PFSK-1 (cell line): ENCODE results near the gene POLD1.

ENCODE experiments used
- FOXP2 ChIP-seq: optimal IDR thresholded peaks from 2 replicates; pipeline ENCODE3; 2011; ENCODE audit warnings: borderline replicate concordance, control low read depth, inconsistent platforms; ENCODE audit not compliant: insufficient read depth; ENCODE audit errors: extremely low read length, extremely low read depth
- POLR2AphosphoS5 ChIP-seq: IDR thresholded peaks from 2 replicates; pipeline ENCODE4 v1.6.1; 2012; ENCODE audit warnings: low read depth, mild to moderate bottlenecking, control low read depth, low read length, moderate library complexity
- SIN3A ChIP-seq: IDR thresholded peaks from 2 replicates; pipeline ENCODE4 v1.6.1; 2012; ENCODE audit warnings: mild to moderate bottlenecking, low read length, moderate library complexity, borderline replicate concordance; ENCODE audit not compliant: insufficient read depth
- TAF1 ChIP-seq: IDR thresholded peaks from 2 replicates; pipeline ENCODE4 v1.6.1; 2012; ENCODE audit warnings: low read length, control low read depth, borderline replicate concordance; ENCODE audit not compliant: insufficient read depth
- TF ChIP-seq, protein P1 (sequence below), 2 experiments: IDR thresholded peaks; 2 replicates each; pipeline versions ENCODE4 v1.6.1 to v1.8.0; 2011 to 2012; ENCODE audit warnings: low read depth in 2 of 2, low read length in 2 of 2, control low read depth in 1 of 2, inconsistent platforms in 1 of 2, mild to moderate bottlenecking in 1 of 2, moderate library complexity in 1 of 2; ENCODE audit not compliant: insufficient read depth in 1 of 2

The POLD1 gene

GRCh38 chr19:50379602-50380001 is 4.5 kb upstream of the POLD1 start:
- TF ChIP-seq, protein P1, sequence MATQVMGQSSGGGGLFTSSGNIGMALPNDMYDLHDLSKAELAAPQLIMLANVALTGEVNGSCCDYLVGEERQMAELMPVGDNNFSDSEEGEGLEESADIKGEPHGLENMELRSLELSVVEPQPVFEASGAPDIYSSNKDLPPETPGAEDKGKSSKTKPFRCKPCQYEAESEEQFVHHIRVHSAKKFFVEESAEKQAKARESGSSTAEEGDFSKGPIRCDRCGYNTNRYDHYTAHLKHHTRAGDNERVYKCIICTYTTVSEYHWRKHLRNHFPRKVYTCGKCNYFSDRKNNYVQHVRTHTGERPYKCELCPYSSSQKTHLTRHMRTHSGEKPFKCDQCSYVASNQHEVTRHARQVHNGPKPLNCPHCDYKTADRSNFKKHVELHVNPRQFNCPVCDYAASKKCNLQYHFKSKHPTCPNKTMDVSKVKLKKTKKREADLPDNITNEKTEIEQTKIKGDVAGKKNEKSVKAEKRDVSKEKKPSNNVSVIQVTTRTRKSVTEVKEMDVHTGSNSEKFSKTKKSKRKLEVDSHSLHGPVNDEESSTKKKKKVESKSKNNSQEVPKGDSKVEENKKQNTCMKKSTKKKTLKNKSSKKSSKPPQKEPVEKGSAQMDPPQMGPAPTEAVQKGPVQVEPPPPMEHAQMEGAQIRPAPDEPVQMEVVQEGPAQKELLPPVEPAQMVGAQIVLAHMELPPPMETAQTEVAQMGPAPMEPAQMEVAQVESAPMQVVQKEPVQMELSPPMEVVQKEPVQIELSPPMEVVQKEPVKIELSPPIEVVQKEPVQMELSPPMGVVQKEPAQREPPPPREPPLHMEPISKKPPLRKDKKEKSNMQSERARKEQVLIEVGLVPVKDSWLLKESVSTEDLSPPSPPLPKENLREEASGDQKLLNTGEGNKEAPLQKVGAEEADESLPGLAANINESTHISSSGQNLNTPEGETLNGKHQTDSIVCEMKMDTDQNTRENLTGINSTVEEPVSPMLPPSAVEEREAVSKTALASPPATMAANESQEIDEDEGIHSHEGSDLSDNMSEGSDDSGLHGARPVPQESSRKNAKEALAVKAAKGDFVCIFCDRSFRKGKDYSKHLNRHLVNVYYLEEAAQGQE (IDR thresholded peaks at IDR 0.05; ENCODE audit: insufficient read depth in 1 of 2, low read depth in 2 of 2, low read length in 2 of 2): no peak
- TF ChIP-seq FOXP2: no peak
- TF ChIP-seq POLR2AphosphoS5: no peak
- no peak for TF ChIP-seq SIN3A
- TF ChIP-seq TAF1: no peak

DNA sequence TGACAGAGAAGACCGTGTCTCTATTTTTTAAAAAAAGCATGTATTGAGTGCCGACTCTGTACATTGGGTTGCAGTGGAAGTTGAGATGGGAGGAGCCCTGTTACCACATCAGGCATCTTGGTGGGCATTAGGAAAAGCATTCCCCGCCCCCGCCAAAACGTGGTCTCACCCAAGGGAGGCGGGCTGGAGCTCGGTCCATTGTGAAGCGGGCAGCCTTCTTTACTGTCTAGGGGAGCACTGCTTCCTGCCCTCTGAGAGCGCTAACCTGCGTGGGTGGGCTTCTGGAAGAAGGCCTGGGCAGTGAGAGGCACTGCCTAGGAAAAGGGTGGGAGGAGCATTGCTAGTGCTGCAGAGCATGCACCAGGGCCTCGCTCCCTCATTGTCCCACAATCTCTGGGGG is 4.0 kb upstream of the POLD1 start:
- no peak for TF ChIP-seq SIN3A
- TF ChIP-seq FOXP2: no peak
- TF ChIP-seq POLR2AphosphoS5: no peak
- no peak for TF ChIP-seq TAF1
- TF ChIP-seq, protein P1 (IDR thresholded peaks at IDR 0.05; ENCODE audit: insufficient read depth in 1 of 2, low read depth in 2 of 2, low read length in 2 of 2): no peak

DNA sequence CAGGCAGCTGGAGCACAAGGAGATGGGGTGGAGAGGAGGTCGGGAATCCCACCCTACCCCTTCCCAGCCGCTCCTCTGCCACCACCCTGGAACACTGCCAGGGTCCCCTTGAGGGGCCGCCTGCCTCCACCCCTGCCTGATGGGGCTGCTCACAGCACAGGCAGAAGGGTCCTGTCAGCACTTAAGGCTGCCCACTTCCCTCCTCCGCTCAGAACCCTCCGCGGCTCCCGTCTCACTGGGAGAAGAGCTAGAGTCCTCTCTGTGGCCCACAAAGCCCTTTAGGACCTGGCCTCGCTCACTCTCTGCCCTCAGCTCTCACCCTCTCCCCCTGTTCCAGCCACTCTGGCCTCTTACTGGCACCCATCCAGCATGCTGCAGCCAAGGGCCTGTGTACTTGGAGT is 3.4 kb upstream of the POLD1 start:
- TF ChIP-seq SIN3A: no peak
- TF ChIP-seq FOXP2: no peak
- TF ChIP-seq, protein P1 (IDR thresholded peaks at IDR 0.05; ENCODE audit: insufficient read depth in 1 of 2, low read depth in 2 of 2, low read length in 2 of 2): no peak
- no peak for TF ChIP-seq TAF1
- TF ChIP-seq POLR2AphosphoS5: no peak

DNA sequence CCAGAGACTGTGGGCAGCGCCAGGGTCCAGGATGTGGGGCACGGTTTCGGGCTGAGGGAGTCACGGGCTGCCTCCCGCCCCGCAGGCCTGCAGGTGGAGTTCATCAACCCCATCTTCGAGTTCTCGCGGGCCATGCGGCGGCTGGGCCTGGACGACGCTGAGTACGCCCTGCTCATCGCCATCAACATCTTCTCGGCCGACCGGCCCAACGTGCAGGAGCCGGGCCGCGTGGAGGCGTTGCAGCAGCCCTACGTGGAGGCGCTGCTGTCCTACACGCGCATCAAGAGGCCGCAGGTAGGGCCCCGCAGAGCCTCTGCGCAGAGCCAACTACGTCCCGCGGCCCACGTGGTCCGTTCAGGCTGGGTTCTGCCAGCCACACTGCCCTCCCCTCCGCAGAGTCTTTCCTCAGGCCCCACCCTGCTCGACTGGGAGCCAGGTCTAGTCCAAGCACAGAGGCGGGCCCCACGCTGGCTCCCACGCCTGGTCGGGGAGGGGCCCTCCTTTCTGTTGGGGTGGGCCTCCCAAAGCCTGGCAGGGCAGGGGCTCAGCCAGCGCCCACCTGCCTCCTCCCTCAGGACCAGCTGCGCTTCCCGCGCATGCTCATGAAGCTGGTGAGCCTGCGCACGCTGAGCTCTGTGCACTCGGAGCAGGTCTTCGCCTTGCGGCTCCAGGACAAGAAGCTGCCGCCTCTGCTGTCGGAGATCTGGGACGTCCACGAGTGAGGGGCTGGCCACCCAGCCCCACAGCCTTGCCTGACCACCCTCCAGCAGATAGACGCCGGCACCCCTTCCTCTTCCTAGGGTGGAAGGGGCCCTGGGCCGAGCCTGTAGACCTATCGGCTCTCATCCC is 2.0 kb upstream of the POLD1 start:
- TF ChIP-seq SIN3A (no peak), FOXP2 (no peak), POLR2AphosphoS5 (no peak), TAF1 (no peak)
- TF ChIP-seq, protein P1 (IDR thresholded peaks at IDR 0.05; ENCODE audit: insufficient read depth in 1 of 2, low read depth in 2 of 2, low read length in 2 of 2): no peak
